ENCODE measurements around the gene DIRAS1.
"Not testable (repeated sequence)": the region's sequence is repeated elsewhere in the genome, so short reads cannot be mapped to it uniquely, and the experiment has no call there.

Gene DIRAS1

GRCh38 chr19:2678044-2678671 is 43.0 kb downstream of the DIRAS1 start:
- DNase-seq (ENCODE audit: low read depth in 3 of 3) = no peak

- DNase-seq (ENCODE audit: low read depth in 3 of 3) = no peak
Observed at GRCh38 chr19:2676823-2677222, 44.3 kb downstream of the DIRAS1 start.

GRCh38 chr19:2675892-2676291 is 45.3 kb downstream of the DIRAS1 start:
- no peak for DNase-seq (ENCODE audit: low read depth in 3 of 3)

- DNase-seq (ENCODE audit: low read depth in 3 of 3) = no peak
Observed at GRCh38 chr19:2670217-2670616, 51.0 kb downstream of the DIRAS1 start.

GRCh38 chr19:2668175-2668763 is 52.9 kb downstream of the DIRAS1 start:
- no peak for DNase-seq (ENCODE audit: low read depth in 3 of 3)

GRCh38 chr19:2667349-2667748 is 53.8 kb downstream of the DIRAS1 start:
- DNase-seq (ENCODE audit: low read depth in 3 of 3) = not testable (repeated sequence)

- no peak for DNase-seq (ENCODE audit: low read depth in 3 of 3)
Observed at GRCh38 chr19:2666344-2666994, 54.7 kb downstream of the DIRAS1 start.

GRCh38 chr19:2665103-2665502 is 56.1 kb downstream of the DIRAS1 start:
- no peak for DNase-seq (ENCODE audit: low read depth in 3 of 3)
